Lower leg skin (tissue), 4 donors: ENCODE data around the gene SAFB2. TPM values are rescaled to one million over a fixed set of nuclear protein-coding genes. Genes with fewer than 3 reads are reported as not detected.

Experiments used
- DNase-seq, 2 donors: peaks; one replicate each; pipeline ENCODE4 v3.0.0-alpha.2; 2019; ENCODE audit warnings: low spot score in 2 of 2
- H3K4me3 ChIP-seq: fragments of 200-600 bp; sonication (generic); 2 replicates; pipeline ENCODE4 v1.5.1; 2017; ENCODE audit warnings: mild to moderate bottlenecking, low read depth; ENCODE audit not compliant: poor library complexity, severe bottlenecking
- POLR2A ChIP-seq, 2 donors: fragments of 450-650 bp; IDR thresholded peaks; one replicate each; pipeline ENCODE4 v1.6.1; 2016 to 2017; ENCODE audit warnings: antibody characterized with exemption in 2 of 2, mild to moderate bottlenecking in 1 of 2, moderate library complexity in 1 of 2
- WGBS, 2 donors: methylation state at CpG; one replicate each; pipeline ENCODE4 v1.1.5; 2018; 5-methylcytosine and 5-hydroxymethylcytosine counted together
- intact Hi-C: fragments of 100-400 bp; cut with DNase I; formaldehyde crosslinking; loops from one replicate; pipeline ENCODE4 v1.15.0; 2023; ENCODE audit warnings: low total_unique reads
- total RNA-seq, 4 donors: library from RNA; depleted of rRNA; stranded (reverse); fragments of >200 nt; gene quantifications; one replicate each; pipeline ENCODE4 v1.1.0, GENCODE V29; 2016
- TF ChIP-seq, protein P1 (sequence below), 3 donors: fragments of 450-650 bp; IDR thresholded peaks; one replicate each; pipeline ENCODE4 v1.5.1; 2016; ENCODE audit warnings: antibody characterized with exemption in 3 of 3, mild to moderate bottlenecking in 3 of 3, moderate library complexity in 2 of 3

Gene SAFB2
- total RNA-seq, 4 donors from 2014 or later: 14.0 to 51.2 (median 28.7) TPM

DNA sequence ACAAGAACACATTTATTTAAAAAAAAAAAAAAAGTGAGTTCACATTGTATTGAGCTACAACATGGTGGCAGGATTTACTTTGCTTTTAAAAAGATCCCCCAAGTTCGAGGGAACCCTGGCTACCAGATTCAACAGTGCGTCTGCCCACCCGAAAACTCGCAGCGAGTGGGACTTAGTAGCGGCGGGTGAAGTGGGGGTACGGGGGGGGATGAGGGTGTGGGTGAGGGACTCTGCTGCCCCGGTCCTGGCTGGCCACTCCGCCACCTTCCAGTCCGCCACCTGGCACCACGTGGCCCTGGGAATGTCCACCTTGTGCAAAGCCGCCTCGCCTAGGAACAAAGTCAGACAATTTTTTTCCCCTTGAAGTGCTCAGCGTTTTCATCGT lies 35.5 kb downstream of the SAFB2 start:
- no peak for DNase-seq
- intact Hi-C loops: loop anchor here (10.0 kb wide), 1 partner anchor 212 kb away; no protein-coding TSS in a partner anchor
- 89 to 94% methylated on average over 16 of the region's 16 CpGs for WGBS, 2 donors
- no peak overlapping the region for H3K4me3 ChIP-seq
- no peak for TF ChIP-seq POLR2A (IDR thresholded peaks at IDR 0.05)
- TF ChIP-seq, protein P1, sequence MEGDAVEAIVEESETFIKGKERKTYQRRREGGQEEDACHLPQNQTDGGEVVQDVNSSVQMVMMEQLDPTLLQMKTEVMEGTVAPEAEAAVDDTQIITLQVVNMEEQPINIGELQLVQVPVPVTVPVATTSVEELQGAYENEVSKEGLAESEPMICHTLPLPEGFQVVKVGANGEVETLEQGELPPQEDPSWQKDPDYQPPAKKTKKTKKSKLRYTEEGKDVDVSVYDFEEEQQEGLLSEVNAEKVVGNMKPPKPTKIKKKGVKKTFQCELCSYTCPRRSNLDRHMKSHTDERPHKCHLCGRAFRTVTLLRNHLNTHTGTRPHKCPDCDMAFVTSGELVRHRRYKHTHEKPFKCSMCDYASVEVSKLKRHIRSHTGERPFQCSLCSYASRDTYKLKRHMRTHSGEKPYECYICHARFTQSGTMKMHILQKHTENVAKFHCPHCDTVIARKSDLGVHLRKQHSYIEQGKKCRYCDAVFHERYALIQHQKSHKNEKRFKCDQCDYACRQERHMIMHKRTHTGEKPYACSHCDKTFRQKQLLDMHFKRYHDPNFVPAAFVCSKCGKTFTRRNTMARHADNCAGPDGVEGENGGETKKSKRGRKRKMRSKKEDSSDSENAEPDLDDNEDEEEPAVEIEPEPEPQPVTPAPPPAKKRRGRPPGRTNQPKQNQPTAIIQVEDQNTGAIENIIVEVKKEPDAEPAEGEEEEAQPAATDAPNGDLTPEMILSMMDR (IDR thresholded peaks at IDR 0.05): no peak

DNA sequence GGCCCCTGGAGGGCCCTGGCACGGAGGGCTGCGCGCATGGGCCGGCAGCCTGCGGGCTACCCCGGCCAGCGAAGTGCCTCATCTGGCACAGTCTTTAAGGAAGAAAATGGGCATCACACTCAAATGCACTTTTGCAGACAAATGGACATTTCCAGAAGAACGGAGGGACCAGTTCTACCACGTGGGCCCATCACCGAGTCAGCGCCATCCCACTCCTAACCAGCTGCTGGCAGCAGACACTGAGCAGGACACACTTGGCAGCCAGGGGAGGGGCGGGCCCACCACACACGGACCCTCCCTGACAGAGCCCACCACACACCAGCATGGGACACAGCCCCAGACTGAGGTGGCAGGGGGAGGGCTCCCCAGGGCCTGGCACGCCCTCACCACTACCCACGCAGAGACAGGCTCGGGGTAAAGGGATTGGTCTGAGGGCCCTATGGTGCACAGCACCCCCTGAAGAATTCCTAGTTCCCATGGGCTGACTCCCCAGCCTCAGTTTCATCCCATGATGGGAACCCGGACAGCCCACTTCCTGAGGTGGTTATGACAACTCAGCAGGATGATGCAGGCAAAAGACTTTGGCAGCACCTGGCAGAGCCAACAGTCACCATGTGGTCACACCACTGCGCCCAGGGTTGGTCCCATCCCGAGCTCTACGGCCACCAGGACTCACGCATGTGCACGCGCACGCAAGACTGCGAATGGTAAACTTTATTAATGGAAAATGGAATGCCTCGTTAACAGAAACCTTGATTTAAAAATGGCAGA lies 36.1 kb downstream of the SAFB2 start:
- no peak for TF ChIP-seq POLR2A (IDR thresholded peaks at IDR 0.05)
- TF ChIP-seq, protein P1 (IDR thresholded peaks at IDR 0.05): no peak
- H3K4me3 ChIP-seq: no peak overlapping the region
- 63 to 77% methylated on average over 23 to 25 of the region's 26 CpGs for WGBS, 2 donors
- no peak for DNase-seq
- intact Hi-C loops: loop anchor here (10.0 kb wide), 1 partner anchor 212 kb away; no protein-coding TSS in a partner anchor

DNA sequence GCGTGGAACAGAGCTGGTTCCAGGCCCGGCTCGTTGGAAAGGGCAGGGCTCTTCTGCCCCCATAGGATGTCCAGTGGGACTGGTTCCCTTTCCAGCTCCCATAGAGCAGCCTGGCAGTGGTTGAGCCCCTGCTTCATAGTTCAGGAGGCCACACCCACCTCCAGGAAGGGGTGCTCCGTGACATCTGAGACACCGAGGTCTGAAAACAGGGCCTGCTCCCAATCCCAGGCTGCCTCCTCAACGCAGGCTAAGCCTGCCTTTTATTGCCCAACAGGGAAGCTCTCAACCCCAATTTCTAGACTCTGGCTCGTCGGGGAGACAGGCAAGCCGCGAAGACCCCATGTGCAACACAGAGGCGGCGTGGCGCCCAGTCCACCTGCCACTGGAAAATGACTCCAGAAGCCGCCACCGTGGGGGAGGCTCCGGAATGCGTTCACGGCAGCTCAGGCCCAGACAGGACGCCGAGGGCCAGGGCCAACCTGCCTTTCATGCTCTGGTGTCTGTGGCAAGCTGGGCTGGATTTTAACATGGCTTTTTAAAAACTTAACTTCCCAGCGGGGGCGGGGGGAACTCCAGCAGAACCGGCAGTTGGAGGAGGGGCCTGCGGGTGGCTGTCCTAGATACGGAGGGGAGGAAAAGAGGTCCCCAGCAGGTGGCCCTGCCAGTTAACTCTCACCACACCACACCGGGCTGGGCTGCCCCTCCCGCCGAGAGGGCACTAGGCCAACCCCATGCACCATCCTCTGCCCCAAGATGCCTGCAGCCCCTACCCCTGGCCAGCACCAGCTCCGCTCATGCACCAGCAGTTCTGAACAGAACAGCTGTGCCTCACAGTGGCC lies 36.9 kb downstream of the SAFB2 start:
- no peak overlapping the region for H3K4me3 ChIP-seq
- intact Hi-C loops: loop anchor here (10.0 kb wide), 1 partner anchor 211 kb away; no protein-coding TSS in a partner anchor
- 35 to 40% methylated on average over 22 to 24 of the region's 29 CpGs for WGBS, 2 donors
- peak in 1 of 2 donors; percentile 31 for DNase-seq
- TF ChIP-seq POLR2A (IDR thresholded peaks at IDR 0.05): no peak
- TF ChIP-seq, protein P1 (IDR thresholded peaks at IDR 0.05): no peak

DNA sequence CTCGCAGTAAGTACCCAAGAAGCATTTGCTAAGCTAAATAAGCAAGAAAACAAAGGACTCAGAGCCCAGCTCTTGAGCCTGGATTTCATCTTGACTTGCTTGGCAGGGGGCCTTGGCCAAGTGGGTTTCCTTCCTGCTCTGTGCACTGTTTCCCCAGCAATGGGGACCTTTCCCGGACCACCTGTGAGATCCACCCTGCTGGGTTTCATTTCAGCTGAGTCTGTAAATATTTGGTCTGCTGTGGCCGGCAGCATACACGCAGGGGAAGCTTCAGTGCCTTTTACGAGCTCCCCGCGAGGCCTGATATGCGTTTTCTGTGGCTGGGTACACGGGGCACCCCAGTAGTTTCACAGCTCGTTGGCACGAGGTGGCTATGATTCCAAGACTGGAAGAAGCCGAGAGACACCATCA lies 42.4 kb downstream of the SAFB2 start:
- no peak for DNase-seq
- H3K4me3 ChIP-seq: no peak overlapping the region
- whole genome bisulfite sequencing, 2 donors: 73 to 83% methylated on average over 12 of the region's 12 CpGs
- intact Hi-C loops: loop anchor here (10.0 kb wide), 1 partner anchor 205 kb away; no protein-coding TSS in a partner anchor
- TF ChIP-seq POLR2A (IDR thresholded peaks at IDR 0.05): no peak
- TF ChIP-seq, protein P1 (IDR thresholded peaks at IDR 0.05): no peak

DNA sequence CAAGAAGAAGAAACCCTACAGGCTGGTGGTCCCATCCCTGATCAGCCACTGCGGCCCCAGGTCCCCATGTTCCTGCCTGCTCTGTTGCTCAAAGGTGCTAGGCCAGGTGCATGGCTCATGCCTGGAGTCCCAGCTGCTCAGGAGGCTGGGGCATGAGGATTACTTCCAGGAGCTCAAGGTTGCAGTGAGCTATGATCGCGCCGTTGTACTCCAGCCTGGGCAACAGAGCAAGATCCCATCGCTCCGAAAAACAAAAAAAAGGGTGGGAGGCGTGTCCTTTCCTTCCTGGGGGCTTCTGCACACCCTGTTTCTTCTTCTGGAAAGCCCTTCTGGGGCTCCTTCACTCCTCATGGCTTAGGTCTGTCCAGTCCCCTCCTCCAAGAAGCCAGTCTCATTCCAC lies 42.9 kb downstream of the SAFB2 start:
- intact Hi-C loops: loop anchor here (10.0 kb wide), 1 partner anchor 205 kb away; no protein-coding TSS in a partner anchor
- no peak for TF ChIP-seq POLR2A (IDR thresholded peaks at IDR 0.05)
- TF ChIP-seq, protein P1 (IDR thresholded peaks at IDR 0.05): no peak
- H3K4me3 ChIP-seq: no peak overlapping the region
- no peak for DNase-seq
- 94 to 97% methylated on average over 7 of the region's 7 CpGs for WGBS, 2 donors
